GM23338 (cell line): ENCODE data around the gene NFKB1.

Source experiments
- CREB1 ChIP-seq: fragments of 250-450 bp; sonication (Bioruptor Pico); IDR thresholded peaks from 2 replicates; pipeline ENCODE4 v1.5.0; 2020; ENCODE audit warnings: low read depth, mild to moderate bottlenecking, moderate library complexity
- CTCF ChIP-seq, 2 experiments: fragments of 200-600 bp in 1 of 2; sonication (generic) in 1 of 2; conservative IDR thresholded peaks; 2 replicates each; pipeline versions ENCODE4 v1.5.1 to v1.6.1; 2016 to 2017; ENCODE audit warnings: antibody characterized with exemption in 2 of 2, low read depth in 2 of 2, mild to moderate bottlenecking in 2 of 2, moderate library complexity in 1 of 2
- ETS1 ChIP-seq: IDR thresholded peaks from 2 replicates; pipeline ENCODE4 v1.6.1; 2016; ENCODE audit warnings: antibody characterized with exemption
- EZH2 ChIP-seq: fragments of 200-600 bp; sonication (generic); IDR thresholded peaks from one replicate; pipeline ENCODE4 v1.8.0; 2017; ENCODE audit warnings: antibody characterized with exemption, mild to moderate bottlenecking, low read depth; ENCODE audit not compliant: unreplicated experiment
- EZH2phosphoT487 ChIP-seq: fragments of 200-600 bp; sonication (generic); IDR thresholded peaks from one replicate; pipeline ENCODE4 v1.8.1; 2018; ENCODE audit warnings: antibody characterized with exemption; ENCODE audit not compliant: unreplicated experiment
- JUNB ChIP-seq: IDR thresholded peaks from one replicate; pipeline ENCODE4 v1.6.1; 2016; ENCODE audit warnings: antibody characterized with exemption; ENCODE audit not compliant: unreplicated experiment
- NANOG ChIP-seq: IDR thresholded peaks from 2 replicates; pipeline ENCODE4 v1.6.1; 2016; ENCODE audit warnings: antibody characterized with exemption, borderline replicate concordance
- POLR2AphosphoS5 ChIP-seq: IDR thresholded peaks from 2 replicates; pipeline ENCODE4 v1.6.1; 2016; ENCODE audit warnings: antibody characterized with exemption, low read depth
- REST ChIP-seq: IDR thresholded peaks from one replicate; pipeline ENCODE4 v1.6.1; 2018; ENCODE audit warnings: antibody characterized with exemption; ENCODE audit not compliant: unreplicated experiment
- STAT1 ChIP-seq: IDR thresholded peaks from one replicate; pipeline ENCODE4 v1.6.1; 2016; ENCODE audit warnings: antibody characterized with exemption; ENCODE audit not compliant: unreplicated experiment
- ZNF114 ChIP-seq: fragments of 250-450 bp; sonication (Bioruptor Pico); IDR thresholded peaks from 2 replicates; pipeline ENCODE4 v1.5.0; 2020; ENCODE audit warnings: mild to moderate bottlenecking, moderate library complexity
- ZNF331 ChIP-seq: fragments of 250-450 bp; sonication (Bioruptor Pico); IDR thresholded peaks from 2 replicates; pipeline ENCODE4 v1.5.0; 2020; ENCODE audit warnings: low read depth, mild to moderate bottlenecking, moderate library complexity
- ZNF462 ChIP-seq: fragments of 250-450 bp; sonication (Bioruptor Pico); IDR thresholded peaks from 2 replicates; pipeline ENCODE4 v1.5.0; 2020; ENCODE audit warnings: mild to moderate bottlenecking, moderate library complexity

- TF ChIP-seq CTCF (conservative IDR thresholded peaks at IDR 0.05; ENCODE audit: low read depth in 2 of 2) (no peak), REST (no peak), EZH2phosphoT487 (no peak), POLR2AphosphoS5 (no peak), EZH2 (no peak), ZNF114 (no peak), JUNB (no peak), STAT1 (no peak), NANOG (no peak), ZNF331 (CRISPR knock-in tag) (no peak), ZNF462 (no peak), CREB1 (no peak), ETS1 (no peak)
Observed at GRCh38 chr4:102502543-102502818, 1.3 kb downstream of the NFKB1 start.
